KMS-11 (cell line): ENCODE measurements around the gene PPP1R36.
"Not testable (repeated sequence)": the region's sequence is repeated elsewhere in the genome, so short reads cannot be mapped to it uniquely, and the experiment has no call there.

Experiments used
- H2AFZ ChIP-seq: fragments of 200-600 bp; sonication (generic); 2 replicates; pipeline ENCODE4 v1.6.1; 2016; ENCODE audit warnings: antibody characterized with exemption, mixed run types, low read depth
- H3K27ac ChIP-seq: fragments of 200-600 bp; sonication (generic); 2 replicates; pipeline ENCODE4 v1.6.1; 2016; ENCODE audit warnings: mild to moderate bottlenecking, mixed run types
- H3K27me3 ChIP-seq: fragments of 200-600 bp; sonication (generic); 2 replicates; pipeline ENCODE4 v1.6.1; 2017; ENCODE audit warnings: mild to moderate bottlenecking, low read depth, mixed run types, moderate library complexity; ENCODE audit not compliant: insufficient read depth
- H3K36me3 ChIP-seq: fragments of 200-600 bp; sonication (generic); 2 replicates; pipeline ENCODE4 v1.6.1; 2017; ENCODE audit warnings: mild to moderate bottlenecking, mixed run types; ENCODE audit not compliant: insufficient read depth
- H3K4me1 ChIP-seq: fragments of 200-600 bp; sonication (generic); 2 replicates; pipeline ENCODE4 v1.6.1; 2016; ENCODE audit warnings: mild to moderate bottlenecking, low read depth, mixed run types; ENCODE audit not compliant: poor library complexity, severe bottlenecking
- H3K4me2 ChIP-seq: fragments of 200-600 bp; sonication (generic); 2 replicates; pipeline ENCODE4 v1.7.0; 2016; ENCODE audit warnings: mild to moderate bottlenecking, mixed run types
- H3K4me3 ChIP-seq: fragments of 200-600 bp; sonication (generic); IDR thresholded peaks from 2 replicates; pipeline ENCODE4 v1.6.1; 2017; ENCODE audit warnings: low read depth, low read length, mixed read lengths; ENCODE audit not compliant: insufficient read depth
- H3K79me2 ChIP-seq: fragments of 200-600 bp; sonication (generic); 2 replicates; pipeline ENCODE4 v1.6.1; 2016; ENCODE audit warnings: low read depth, mixed run types; ENCODE audit not compliant: insufficient read depth
- H3K9ac ChIP-seq: fragments of 200-600 bp; sonication (generic); 2 replicates; pipeline ENCODE4 v1.6.1; 2016; ENCODE audit warnings: mild to moderate bottlenecking, mixed run types
- H4K20me1 ChIP-seq: fragments of 200-600 bp; sonication (generic); 2 replicates; pipeline ENCODE4 v1.6.1; 2016; ENCODE audit warnings: mild to moderate bottlenecking, mixed run types; ENCODE audit not compliant: insufficient read depth
- CTCF ChIP-seq: fragments of 200-600 bp; sonication (generic); conservative IDR thresholded peaks from 2 replicates; pipeline ENCODE4 v1.6.1; 2017; ENCODE audit warnings: low read depth, mild to moderate bottlenecking, antibody characterized with exemption, low read length, moderate library complexity, mixed read lengths

The PPP1R36 gene

DNA sequence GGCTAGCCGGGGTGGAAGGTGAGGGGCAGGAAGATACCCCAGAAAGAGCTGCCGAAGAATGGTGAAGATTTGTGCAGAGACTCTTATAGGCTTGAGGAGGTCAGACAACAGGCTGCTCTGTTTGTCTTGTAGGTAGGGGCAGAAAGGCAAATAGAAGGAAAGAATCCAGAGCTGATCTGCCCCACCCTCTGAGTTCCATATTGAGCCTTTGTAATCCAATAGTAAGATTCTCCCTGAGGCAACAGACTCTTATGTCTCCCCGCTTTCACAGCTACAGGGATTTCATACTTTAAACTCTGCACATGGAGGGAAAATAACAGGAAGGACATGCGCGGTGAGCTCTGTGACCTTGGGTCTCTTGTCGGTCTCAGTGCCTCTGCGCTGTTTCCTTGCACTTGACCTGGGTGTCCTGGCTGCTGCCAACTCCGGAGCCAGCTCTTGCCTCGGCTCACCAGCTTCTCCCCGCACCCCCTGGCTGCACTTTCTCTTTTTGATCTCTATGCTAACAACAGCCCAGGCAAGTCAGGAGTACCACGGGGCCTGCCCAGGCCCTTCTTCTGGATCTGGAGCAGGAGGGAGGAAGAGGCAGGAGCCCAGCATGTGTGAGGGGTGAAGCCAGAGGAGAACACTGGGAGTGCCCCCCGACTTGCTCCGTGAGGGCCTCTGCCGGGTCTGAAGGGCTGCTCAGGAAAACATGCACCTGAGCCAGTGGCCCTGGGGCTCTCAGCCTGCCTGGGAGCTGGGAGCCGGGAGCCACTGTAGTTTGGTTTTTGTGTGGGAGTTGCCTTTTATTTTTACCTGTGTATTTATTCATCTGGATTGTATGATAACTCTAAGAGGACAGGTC is 75.8 kb downstream of the PPP1R36 start:
- no peak overlapping the region for H3K4me3 ChIP-seq
- H3K4me1 ChIP-seq: no peaks in the 10 kb centered on the region
- no peaks in the 10 kb centered on the region for H3K27me3 ChIP-seq
- H3K27ac ChIP-seq: no peak overlapping the region
- no peak overlapping the region for H3K4me2 ChIP-seq
- TF ChIP-seq CTCF: no peak
- no peak overlapping the region for H3K9ac ChIP-seq
- H2AFZ ChIP-seq: no peak overlapping the region
- no peaks in the 10 kb centered on the region for H3K36me3 ChIP-seq
- H4K20me1 ChIP-seq: no peaks in the 10 kb centered on the region
- no peaks in the 10 kb centered on the region for H3K79me2 ChIP-seq

- no peaks in the 10 kb centered on the region for H4K20me1 ChIP-seq
- H3K4me2 ChIP-seq: no peak overlapping the region
- H2AFZ ChIP-seq: no peak overlapping the region
- TF ChIP-seq CTCF: no peak
- H3K27ac ChIP-seq: no peak overlapping the region
- H3K36me3 ChIP-seq: no peaks in the 10 kb centered on the region
- H3K79me2 ChIP-seq: no peaks in the 10 kb centered on the region
- no peaks in the 10 kb centered on the region for H3K4me1 ChIP-seq
- H3K4me3 ChIP-seq: no peak overlapping the region
- no peaks in the 10 kb centered on the region for H3K27me3 ChIP-seq
- no peak overlapping the region for H3K9ac ChIP-seq
These were observed 79.2 kb downstream of the PPP1R36 start for GRCh38 chr14:64628940-64629408.

DNA sequence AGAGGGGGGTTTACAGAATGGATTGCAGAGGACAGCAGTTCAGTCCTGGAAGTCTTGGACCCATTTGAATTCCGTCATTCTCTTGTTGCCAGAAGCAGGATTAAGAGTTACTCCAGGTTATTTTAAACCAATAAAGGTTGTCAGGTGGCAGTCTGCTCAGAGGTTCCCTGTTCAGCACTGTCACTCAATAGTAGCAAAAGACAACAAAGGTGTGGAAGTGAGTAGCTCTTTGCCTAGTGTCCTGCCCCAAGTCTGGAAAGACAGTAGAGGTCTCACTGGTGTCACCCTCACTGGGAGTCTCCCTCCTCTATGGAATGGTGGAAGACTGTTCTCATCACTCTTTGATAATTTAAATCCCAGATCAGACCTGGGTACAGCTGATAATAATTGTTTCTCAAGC is 81.0 kb downstream of the PPP1R36 start:
- Histone ChIP-seq H3K4me3 (no peak overlapping the region), H2AFZ (no peak overlapping the region), H3K27me3 (no peaks in the 10 kb centered on the region), H4K20me1 (no peaks in the 10 kb centered on the region), H3K4me2 (no peak overlapping the region), H3K4me1 (no peaks in the 10 kb centered on the region), H3K27ac (no peak overlapping the region), H3K79me2 (no peaks in the 10 kb centered on the region), H3K9ac (no peak overlapping the region), H3K36me3 (no peaks in the 10 kb centered on the region)
- no peak for TF ChIP-seq CTCF

- not testable (repeated sequence) for H3K36me3 ChIP-seq, H3K79me2 ChIP-seq, H4K20me1 ChIP-seq, H3K27ac ChIP-seq, H3K4me1 ChIP-seq, H2AFZ ChIP-seq, H3K9ac ChIP-seq, H3K4me3 ChIP-seq, H3K27me3 ChIP-seq, H3K4me2 ChIP-seq
These were observed 81.5 kb downstream of the PPP1R36 start for GRCh38 chr14:64631222-64631621.

DNA sequence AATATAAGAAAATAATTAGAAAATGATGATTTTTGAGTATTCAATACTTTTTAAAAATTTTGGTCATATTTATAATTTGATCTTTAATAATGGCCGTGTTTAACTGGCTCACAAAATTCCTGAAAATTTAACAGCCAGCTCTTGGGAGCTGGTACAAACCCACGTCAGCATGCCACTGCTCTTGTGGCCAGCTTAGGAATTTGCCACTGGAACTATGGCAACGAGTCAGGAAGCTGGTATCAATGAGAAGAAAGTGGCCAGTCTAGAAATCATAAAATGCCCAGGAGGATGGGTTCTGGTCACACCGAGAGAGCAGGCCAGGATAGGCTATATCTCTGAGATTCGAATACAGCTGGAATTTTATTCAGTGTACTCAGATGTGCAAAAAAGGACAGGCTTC is 82.3 kb downstream of the PPP1R36 start:
- Histone ChIP-seq H3K27me3 (no peaks in the 10 kb centered on the region), H4K20me1 (no peaks in the 10 kb centered on the region), H3K4me2 (no peak overlapping the region), H3K4me1 (peaks cover 4% of the 10 kb centered on the region), H3K27ac (no peak overlapping the region), H3K9ac (no peak overlapping the region), H3K36me3 (no peaks in the 10 kb centered on the region), H3K4me3 (no peak overlapping the region), H3K79me2 (no peaks in the 10 kb centered on the region), H2AFZ (no peak overlapping the region)
- no peak for TF ChIP-seq CTCF
